HG02973 (cell line): ENCODE measurements around the gene ZBTB2.

Experiments
- ATAC-seq: cut with Tn5 transposase; IDR thresholded peaks from one replicate; pipeline ENCODE4 v1.9.1; 2021; ENCODE audit warnings: moderate library complexity; ENCODE audit not compliant: unreplicated experiment

Gene ZBTB2

GRCh38 chr6:151391471-151392413, at the start of gene ZBTB2:
Gene ZBTB2 (minus strand): TSS chr6:151391559. CDS start chr6:151373637, 17,922 bp downstream.
- peak; percentile 20 for ATAC-seq

GRCh38 chr6:151440930-151441329, 49.6 kb upstream of the ZBTB2 start:
- peak; percentile 33 for ATAC-seq

- peak; percentile 68 for ATAC-seq
Measured at GRCh38 chr6:151440498-151440897, 49.1 kb upstream of the ZBTB2 start.

GRCh38 chr6:151437401-151437800, 46.0 kb upstream of the ZBTB2 start:
- ATAC-seq = no peak

- ATAC-seq = no peak
Measured at GRCh38 chr6:151436802-151437201, 45.4 kb upstream of the ZBTB2 start.

GRCh38 chr6:151436300-151436699, 44.9 kb upstream of the ZBTB2 start:
- ATAC-seq = no peak

- no peak for ATAC-seq
Measured at GRCh38 chr6:151434369-151434768, 43.0 kb upstream of the ZBTB2 start.

GRCh38 chr6:151432651-151433050, 41.3 kb upstream of the ZBTB2 start:
- no peak for ATAC-seq

GRCh38 chr6:151431337-151431736, 40.0 kb upstream of the ZBTB2 start:
- no peak for ATAC-seq

- ATAC-seq = no peak
Measured at GRCh38 chr6:151430886-151431285, 39.5 kb upstream of the ZBTB2 start.

GRCh38 chr6:151428093-151428735, 36.9 kb upstream of the ZBTB2 start:
- ATAC-seq = no peak

- no peak for ATAC-seq
Measured at GRCh38 chr6:151425561-151425960, 34.2 kb upstream of the ZBTB2 start.

- ATAC-seq = no peak
Measured at GRCh38 chr6:151422981-151423380, 31.6 kb upstream of the ZBTB2 start.

- no peak for ATAC-seq
Measured at GRCh38 chr6:151417477-151417876, 26.1 kb upstream of the ZBTB2 start.

GRCh38 chr6:151414641-151415260, 23.4 kb upstream of the ZBTB2 start:
- ATAC-seq = no peak

GRCh38 chr6:151413372-151414145, 22.2 kb upstream of the ZBTB2 start:
- no peak for ATAC-seq

- no peak for ATAC-seq
Measured at GRCh38 chr6:151412909-151413308, 21.6 kb upstream of the ZBTB2 start.

- no peak for ATAC-seq
Measured at GRCh38 chr6:151409679-151410078, 18.3 kb upstream of the ZBTB2 start.

GRCh38 chr6:151409260-151409659, 17.9 kb upstream of the ZBTB2 start:
- ATAC-seq = peak; percentile 58

GRCh38 chr6:151408858-151409257, 17.5 kb upstream of the ZBTB2 start:
- ATAC-seq = no peak

- no peak for ATAC-seq
Measured at GRCh38 chr6:151403919-151404308, 12.6 kb upstream of the ZBTB2 start.
